Uterus (tissue), 2 donors: ENCODE data around the gene VWA8.

Experiments used
- CTCF ChIP-seq, 4 experiments: fragments of 200-600 bp in 2 of 4; fragments of 450-650 bp in 2 of 4; sonication (generic) in 2 of 4; IDR thresholded peaks; one replicate each; pipeline ENCODE4 v1.5.1; 2016 to 2019; ENCODE audit warnings: antibody characterized with exemption in 4 of 4, mild to moderate bottlenecking in 2 of 4, moderate library complexity in 1 of 4
- POLR2A ChIP-seq, 2 donors: fragments of 450-650 bp; IDR thresholded peaks; one replicate each; pipeline ENCODE4 v1.6.1; 2016; ENCODE audit warnings: antibody characterized with exemption in 2 of 2, mild to moderate bottlenecking in 1 of 2, moderate library complexity in 1 of 2

- no peak for TF ChIP-seq POLR2A (IDR thresholded peaks at IDR 0.05)
- no peak for TF ChIP-seq CTCF (IDR thresholded peaks at IDR 0.05)
Measured at GRCh38 chr13:41701676-41702075, 259.2 kb downstream of the VWA8 start.
